ENCODE data around the gene ADCY7. TPM values are rescaled to one million over a fixed set of nuclear protein-coding genes. Genes with fewer than 3 reads are reported as not detected.

ADCY7 gene
- total RNA-seq, 1 experiment from 2014 or later, result 13.1 TPM

DNA sequence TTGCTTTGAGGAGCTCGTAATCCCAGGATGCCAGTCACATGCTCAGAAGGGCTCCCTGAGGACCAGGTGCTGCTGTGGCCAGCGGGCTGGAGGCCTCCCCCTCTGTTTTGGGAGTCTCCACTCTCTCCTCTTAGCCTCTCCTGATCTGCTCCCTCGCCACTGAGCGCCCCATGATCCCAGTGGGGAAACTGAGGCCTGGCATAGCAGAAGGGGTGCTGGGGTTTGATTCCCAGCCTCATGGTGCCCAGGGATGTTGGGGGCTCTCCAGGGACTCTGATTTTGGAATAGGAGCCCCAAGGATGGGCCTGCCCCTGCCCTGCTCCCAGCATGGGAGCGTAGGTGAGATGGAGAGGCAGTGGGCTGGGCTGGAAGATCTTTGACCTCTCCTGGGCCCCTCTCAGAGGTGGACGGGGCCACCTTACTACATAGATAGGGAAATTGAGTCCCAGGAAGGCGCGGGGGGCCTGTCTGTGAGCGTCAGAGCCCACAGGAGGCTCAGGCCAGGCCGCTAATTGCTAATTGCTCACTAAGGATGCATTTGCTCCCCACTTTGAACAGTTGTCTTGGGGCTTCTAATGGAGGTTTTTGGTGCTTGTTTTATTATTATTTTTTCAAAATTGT lies 525 bp upstream of the ADCY7 start:
- H3K36me3 ChIP-seq (ENCODE audit: low read depth, low read length), result no peaks in the 10 kb centered on the region
- no peak overlapping the region for H3K27ac ChIP-seq (ENCODE audit: low read length)
- no TSS peak for BruUV-seq (replicated peaks)
- DNase-seq (no peak), ATAC-seq (no peak)
- 0 out of 2 replicates have a peak, but pooled peaks cover 10% of the 10 kb centered on the region for H3K79me2 ChIP-seq (ENCODE audit: low read length)
- CTCF ChIA-PET, result no interaction called here
- intact Hi-C loops (cut with micrococcal nuclease), result loop anchor here (2.0 kb wide), 1 partner anchor 21 kb away; no protein-coding TSS in a partner anchor
- no peak overlapping the region for H3K4me3 ChIP-seq (ENCODE audit: low read length)
- no peaks in the 10 kb centered on the region for H3K9me3 ChIP-seq (ENCODE audit: low read length)
- H3K9ac ChIP-seq (ENCODE audit: low read length), result no peak overlapping the region
- no peaks in the 10 kb centered on the region for H3K9me2 ChIP-seq (replicated peaks; ENCODE audit: low read length)
- H3K4me2 ChIP-seq (ENCODE audit: low read length), result no peak overlapping the region
- TF ChIP-seq EZH2 (IDR thresholded peaks at IDR 0.05; ENCODE audit: low read length, unreplicated experiment) (no peak), EZH2phosphoT487 (IDR thresholded peaks at IDR 0.05; ENCODE audit: borderline replicate concordance, low read length) (no peak)
- TF ChIP-seq, protein P1, sequence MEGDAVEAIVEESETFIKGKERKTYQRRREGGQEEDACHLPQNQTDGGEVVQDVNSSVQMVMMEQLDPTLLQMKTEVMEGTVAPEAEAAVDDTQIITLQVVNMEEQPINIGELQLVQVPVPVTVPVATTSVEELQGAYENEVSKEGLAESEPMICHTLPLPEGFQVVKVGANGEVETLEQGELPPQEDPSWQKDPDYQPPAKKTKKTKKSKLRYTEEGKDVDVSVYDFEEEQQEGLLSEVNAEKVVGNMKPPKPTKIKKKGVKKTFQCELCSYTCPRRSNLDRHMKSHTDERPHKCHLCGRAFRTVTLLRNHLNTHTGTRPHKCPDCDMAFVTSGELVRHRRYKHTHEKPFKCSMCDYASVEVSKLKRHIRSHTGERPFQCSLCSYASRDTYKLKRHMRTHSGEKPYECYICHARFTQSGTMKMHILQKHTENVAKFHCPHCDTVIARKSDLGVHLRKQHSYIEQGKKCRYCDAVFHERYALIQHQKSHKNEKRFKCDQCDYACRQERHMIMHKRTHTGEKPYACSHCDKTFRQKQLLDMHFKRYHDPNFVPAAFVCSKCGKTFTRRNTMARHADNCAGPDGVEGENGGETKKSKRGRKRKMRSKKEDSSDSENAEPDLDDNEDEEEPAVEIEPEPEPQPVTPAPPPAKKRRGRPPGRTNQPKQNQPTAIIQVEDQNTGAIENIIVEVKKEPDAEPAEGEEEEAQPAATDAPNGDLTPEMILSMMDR (conservative IDR thresholded peaks at IDR 0.05; ENCODE audit: low read depth, low read length), result no peak
- no peak overlapping the region for H2AFZ ChIP-seq (ENCODE audit: low read length)
- H3K27me3 ChIP-seq (ENCODE audit: low read length), result no peaks in the 10 kb centered on the region
- H4K20me1 ChIP-seq (ENCODE audit: low read length), result no peaks in the 10 kb centered on the region
- no peaks in the 10 kb centered on the region for H3F3A ChIP-seq (ENCODE audit: low read length, unreplicated experiment)
- POLR2A ChIA-PET (ENCODE audit: unreplicated experiment), result no interaction called here
- H3K4me1 ChIP-seq (ENCODE audit: insufficient read depth, low read length), result peaks cover 20% of the 10 kb centered on the region

GRCh38 chr16:50267151-50267631 lies 840 bp downstream of the ADCY7 start:
- Histone ChIP-seq H4K20me1 (ENCODE audit: low read length) (no peaks in the 10 kb centered on the region), H3K9ac (ENCODE audit: low read length) (no peak overlapping the region), H3K4me3 (ENCODE audit: low read length) (no peak overlapping the region), H3K79me2 (ENCODE audit: low read length) (0 out of 2 replicates have a peak, but pooled peaks cover 10% of the 10 kb centered on the region), H2AFZ (ENCODE audit: low read length) (no peak overlapping the region), H3F3A (ENCODE audit: low read length, unreplicated experiment) (no peaks in the 10 kb centered on the region), H3K9me2 (replicated peaks; ENCODE audit: low read length) (no peaks in the 10 kb centered on the region), H3K4me2 (ENCODE audit: low read length) (no peak overlapping the region), H3K4me1 (ENCODE audit: insufficient read depth, low read length) (peaks cover 20% of the 10 kb centered on the region), H3K36me3 (ENCODE audit: low read depth, low read length) (no peaks in the 10 kb centered on the region), H3K27ac (ENCODE audit: low read length) (no peak overlapping the region), H3K27me3 (ENCODE audit: low read length) (no peaks in the 10 kb centered on the region), H3K9me3 (ENCODE audit: low read length) (no peaks in the 10 kb centered on the region)
- no peak; the same call in 1 of the 2 replicates for ATAC-seq
- BruUV-seq (replicated peaks), result no TSS peak
- ChIA-PET CTCF (no interaction called here), POLR2A (ENCODE audit: unreplicated experiment) (no interaction called here)
- no peak for DNase-seq
- TF ChIP-seq EZH2 (IDR thresholded peaks at IDR 0.05; ENCODE audit: low read length, unreplicated experiment), result no peak
- TF ChIP-seq, protein P1 (conservative IDR thresholded peaks at IDR 0.05; ENCODE audit: low read depth, low read length), result no peak
- TF ChIP-seq EZH2phosphoT487 (IDR thresholded peaks at IDR 0.05; ENCODE audit: borderline replicate concordance, low read length), result no peak
- intact Hi-C loops (cut with micrococcal nuclease), result no loop called here

GRCh38 chr16:50267651-50268050 lies 1.3 kb downstream of the ADCY7 start:
- BruUV-seq (replicated peaks), result no TSS peak
- intact Hi-C loops (cut with micrococcal nuclease), result no loop called here
- H2AFZ ChIP-seq (ENCODE audit: low read length), result no peak overlapping the region
- no peaks in the 10 kb centered on the region for H3K36me3 ChIP-seq (ENCODE audit: low read depth, low read length)
- peaks cover 20% of the 10 kb centered on the region for H3K4me1 ChIP-seq (ENCODE audit: insufficient read depth, low read length)
- POLR2A ChIA-PET (ENCODE audit: unreplicated experiment), result no interaction called here
- ATAC-seq (no peak), DNase-seq (no peak)
- TF ChIP-seq EZH2 (IDR thresholded peaks at IDR 0.05; ENCODE audit: low read length, unreplicated experiment) (no peak), EZH2phosphoT487 (IDR thresholded peaks at IDR 0.05; ENCODE audit: borderline replicate concordance, low read length) (no peak)
- TF ChIP-seq, protein P1 (conservative IDR thresholded peaks at IDR 0.05; ENCODE audit: low read depth, low read length), result no peak
- no peaks in the 10 kb centered on the region for H3K9me2 ChIP-seq (replicated peaks; ENCODE audit: low read length)
- H4K20me1 ChIP-seq (ENCODE audit: low read length), result no peaks in the 10 kb centered on the region
- no peak overlapping the region for H3K4me3 ChIP-seq (ENCODE audit: low read length)
- CTCF ChIA-PET, result no interaction called here
- no peaks in the 10 kb centered on the region for H3K9me3 ChIP-seq (ENCODE audit: low read length)
- no peaks in the 10 kb centered on the region for H3F3A ChIP-seq (ENCODE audit: low read length, unreplicated experiment)
- no peaks in the 10 kb centered on the region for H3K27me3 ChIP-seq (ENCODE audit: low read length)
- no peak overlapping the region for H3K9ac ChIP-seq (ENCODE audit: low read length)
- 0 out of 2 replicates have a peak, but pooled peaks cover 10% of the 10 kb centered on the region for H3K79me2 ChIP-seq (ENCODE audit: low read length)
- no peak overlapping the region for H3K4me2 ChIP-seq (ENCODE audit: low read length)
- no peak overlapping the region for H3K27ac ChIP-seq (ENCODE audit: low read length)
